Nephron progenitor cell (in vitro differentiated cells): Measurements from ENCODE around the gene FYN.
A peak's percentile ranks its signal among the peaks of the same experiment; 100 is the strongest.

Source experiments
- DNase-seq: peaks from one replicate; pipeline ENCODE4 v3.0.0; 2021
- H3K27ac Mint-ChIP-seq: 2 replicates; pipeline ENCODE4 v1.8.0; 2021; ENCODE audit warnings: mild to moderate bottlenecking, moderate library complexity, mixed read lengths
- H3K27me3 Mint-ChIP-seq: 2 replicates; pipeline ENCODE4 v1.8.0; 2021; ENCODE audit warnings: mild to moderate bottlenecking, low read depth, mixed read lengths; ENCODE audit not compliant: poor library complexity
- H3K36me3 Mint-ChIP-seq: 2 replicates; pipeline ENCODE4 v1.8.0; 2021; ENCODE audit warnings: low read depth, mixed read lengths
- H3K4me1 Mint-ChIP-seq: 2 replicates; pipeline ENCODE4 v1.8.0; 2021; ENCODE audit warnings: mixed read lengths
- H3K4me3 Mint-ChIP-seq: 2 replicates; pipeline ENCODE4 v1.8.0; 2021; ENCODE audit warnings: mild to moderate bottlenecking, moderate library complexity, mixed read lengths
- H3K9me3 Mint-ChIP-seq: 2 replicates; pipeline ENCODE4 v1.8.0; 2021; ENCODE audit warnings: mild to moderate bottlenecking, moderate library complexity, mixed read lengths
- TF ChIP-seq, protein P1 (sequence below): fragments of 200-600 bp; sonication (generic); IDR thresholded peaks from 2 replicates; pipeline ENCODE4 v1.5.0; 2021; ENCODE audit warnings: antibody characterized with exemption

The FYN gene

DNA sequence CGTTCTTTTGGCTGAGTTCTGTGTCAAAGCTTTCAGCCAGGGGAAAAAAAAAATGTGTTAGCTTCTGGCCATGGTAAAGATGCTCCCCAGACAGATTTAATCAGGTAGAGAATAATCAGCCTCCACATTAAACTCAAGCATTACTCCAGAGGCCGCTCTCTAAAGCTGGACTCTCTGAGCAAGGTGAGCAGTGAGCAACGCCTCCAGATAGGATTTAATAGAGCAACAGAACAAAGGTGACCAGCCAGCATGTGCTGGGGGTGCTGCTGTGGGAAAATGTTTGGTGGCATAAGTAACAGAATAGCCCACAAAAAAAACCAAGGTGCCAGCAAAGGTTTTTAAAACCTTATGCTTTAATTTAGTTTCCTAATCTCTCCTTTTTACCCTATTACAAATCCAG lies 164.1 kb downstream of the FYN start:
- TF ChIP-seq, protein P1, sequence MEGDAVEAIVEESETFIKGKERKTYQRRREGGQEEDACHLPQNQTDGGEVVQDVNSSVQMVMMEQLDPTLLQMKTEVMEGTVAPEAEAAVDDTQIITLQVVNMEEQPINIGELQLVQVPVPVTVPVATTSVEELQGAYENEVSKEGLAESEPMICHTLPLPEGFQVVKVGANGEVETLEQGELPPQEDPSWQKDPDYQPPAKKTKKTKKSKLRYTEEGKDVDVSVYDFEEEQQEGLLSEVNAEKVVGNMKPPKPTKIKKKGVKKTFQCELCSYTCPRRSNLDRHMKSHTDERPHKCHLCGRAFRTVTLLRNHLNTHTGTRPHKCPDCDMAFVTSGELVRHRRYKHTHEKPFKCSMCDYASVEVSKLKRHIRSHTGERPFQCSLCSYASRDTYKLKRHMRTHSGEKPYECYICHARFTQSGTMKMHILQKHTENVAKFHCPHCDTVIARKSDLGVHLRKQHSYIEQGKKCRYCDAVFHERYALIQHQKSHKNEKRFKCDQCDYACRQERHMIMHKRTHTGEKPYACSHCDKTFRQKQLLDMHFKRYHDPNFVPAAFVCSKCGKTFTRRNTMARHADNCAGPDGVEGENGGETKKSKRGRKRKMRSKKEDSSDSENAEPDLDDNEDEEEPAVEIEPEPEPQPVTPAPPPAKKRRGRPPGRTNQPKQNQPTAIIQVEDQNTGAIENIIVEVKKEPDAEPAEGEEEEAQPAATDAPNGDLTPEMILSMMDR, result no peak
- no peak for DNase-seq
- H3K4me1 Mint-ChIP-seq, result peaks cover 64% of the 10 kb centered on the region
- H3K27ac Mint-ChIP-seq, result no peak overlapping the region
- H3K9me3 Mint-ChIP-seq, result no peaks in the 10 kb centered on the region
- H3K4me3 Mint-ChIP-seq, result no peak overlapping the region
- peaks cover 19% of the 10 kb centered on the region for H3K36me3 Mint-ChIP-seq
- H3K27me3 Mint-ChIP-seq, result no peaks in the 10 kb centered on the region

DNA sequence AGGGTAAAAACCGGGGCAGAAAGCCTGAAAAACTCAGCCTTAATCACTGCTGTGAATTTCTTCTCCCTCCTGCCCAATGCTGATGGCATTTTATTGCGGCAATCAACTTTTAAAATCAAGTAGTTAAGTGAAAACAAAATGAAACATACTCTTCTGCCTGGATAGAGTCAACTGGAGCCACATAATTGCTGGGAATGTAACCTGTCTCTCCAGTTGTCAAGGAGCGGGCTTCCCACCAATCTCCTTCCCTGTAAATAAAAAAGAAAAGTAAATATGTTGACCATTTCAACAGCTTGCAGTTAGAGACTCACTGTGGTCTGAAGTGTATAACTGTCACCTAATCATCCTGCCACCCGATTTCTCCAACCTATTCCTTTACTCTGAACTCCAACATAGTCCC lies 165.5 kb downstream of the FYN start:
- Mint-ChIP-seq H3K4me3 (no peak overlapping the region), H3K4me1 (peaks cover 50% of the 10 kb centered on the region), H3K27ac (peak overlapping the region; percentile 12), H3K36me3 (peaks cover 24% of the 10 kb centered on the region), H3K9me3 (no peaks in the 10 kb centered on the region), H3K27me3 (no peaks in the 10 kb centered on the region)
- DNase-seq, result no peak
- TF ChIP-seq, protein P1, result no peak

DNA sequence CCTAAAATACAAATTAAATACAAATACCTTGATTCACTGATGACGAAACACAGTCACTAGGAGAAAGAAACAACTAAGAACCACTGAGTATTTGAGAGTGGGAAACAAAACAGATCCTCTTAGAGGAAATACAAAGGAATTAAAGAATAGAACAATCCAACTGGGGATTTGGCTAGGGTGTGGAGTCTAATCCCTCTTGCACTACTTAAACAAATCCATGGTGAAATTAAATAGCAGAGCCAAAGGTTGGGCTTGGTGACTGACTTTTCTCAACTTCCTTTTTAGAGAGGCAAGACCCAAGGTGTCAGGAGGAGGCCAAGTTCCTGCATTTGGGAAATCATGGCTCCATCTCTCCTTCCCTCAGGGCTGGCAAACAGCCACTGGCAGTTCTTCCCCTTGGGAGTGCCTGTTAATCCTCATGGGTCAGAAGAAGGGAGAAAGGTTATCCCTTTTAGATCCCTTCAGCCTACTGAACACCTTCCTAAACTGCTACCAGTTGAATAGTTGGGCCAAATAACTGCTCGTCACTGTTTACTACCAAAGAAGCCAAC lies 166.3 kb downstream of the FYN start:
- Mint-ChIP-seq H3K36me3 (peaks cover 28% of the 10 kb centered on the region), H3K27me3 (no peaks in the 10 kb centered on the region), H3K9me3 (no peaks in the 10 kb centered on the region), H3K27ac (no peak overlapping the region), H3K4me3 (no peak overlapping the region), H3K4me1 (peaks cover 42% of the 10 kb centered on the region)
- no peak for DNase-seq
- TF ChIP-seq, protein P1, result no peak

DNA sequence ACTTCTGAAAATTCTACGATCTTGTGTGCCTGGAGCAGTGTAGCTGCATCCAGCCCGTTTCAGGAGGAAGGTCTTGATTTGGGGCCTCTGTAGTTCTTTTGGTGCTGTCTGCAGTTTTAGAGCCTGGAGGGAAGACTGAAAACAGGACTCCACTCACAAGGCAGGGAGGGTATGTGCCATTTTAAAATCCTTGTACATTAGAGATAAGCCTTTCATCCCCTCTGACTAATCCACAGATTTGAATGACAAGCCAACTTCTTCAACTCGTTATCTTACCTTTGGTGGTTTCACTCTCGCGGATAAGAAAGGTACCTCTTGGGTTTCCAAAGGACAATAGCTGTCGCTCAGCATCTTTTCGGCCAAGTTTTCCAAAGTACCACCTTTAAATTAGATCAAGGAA lies 169.5 kb downstream of the FYN start:
- Mint-ChIP-seq H3K27me3 (peaks cover 3% of the 10 kb centered on the region), H3K9me3 (no peaks in the 10 kb centered on the region), H3K4me1 (peaks cover 31% of the 10 kb centered on the region), H3K36me3 (peaks cover 41% of the 10 kb centered on the region), H3K27ac (no peak overlapping the region), H3K4me3 (no peak overlapping the region)
- TF ChIP-seq, protein P1, result no peak
- DNase-seq, result no peak

DNA sequence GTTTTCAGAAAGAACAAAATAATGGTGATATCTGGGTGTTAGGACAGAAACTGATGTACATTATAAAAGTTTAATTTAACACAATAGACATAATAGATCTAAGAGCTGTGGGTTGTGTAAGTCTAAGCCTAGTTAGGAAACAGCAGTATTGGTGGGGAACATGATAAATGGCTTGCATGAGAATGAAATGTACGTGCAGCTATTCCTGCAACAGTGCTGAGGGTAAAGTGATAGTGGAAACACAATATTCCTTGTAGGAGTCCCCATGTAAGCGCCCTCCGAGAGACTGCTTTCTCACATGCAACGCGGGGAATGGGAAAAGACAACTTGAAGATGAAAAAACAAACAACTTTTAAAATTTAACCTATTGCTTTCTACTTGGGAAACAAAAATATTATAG lies 171.0 kb downstream of the FYN start:
- peaks cover 20% of the 10 kb centered on the region for H3K4me1 Mint-ChIP-seq
- DNase-seq, result no peak
- no peak overlapping the region for H3K4me3 Mint-ChIP-seq
- TF ChIP-seq, protein P1, result no peak
- H3K27me3 Mint-ChIP-seq, result peaks cover 3% of the 10 kb centered on the region
- peak overlapping the region; percentile 89 for H3K27ac Mint-ChIP-seq
- H3K36me3 Mint-ChIP-seq, result peaks cover 41% of the 10 kb centered on the region
- H3K9me3 Mint-ChIP-seq, result no peaks in the 10 kb centered on the region

DNA sequence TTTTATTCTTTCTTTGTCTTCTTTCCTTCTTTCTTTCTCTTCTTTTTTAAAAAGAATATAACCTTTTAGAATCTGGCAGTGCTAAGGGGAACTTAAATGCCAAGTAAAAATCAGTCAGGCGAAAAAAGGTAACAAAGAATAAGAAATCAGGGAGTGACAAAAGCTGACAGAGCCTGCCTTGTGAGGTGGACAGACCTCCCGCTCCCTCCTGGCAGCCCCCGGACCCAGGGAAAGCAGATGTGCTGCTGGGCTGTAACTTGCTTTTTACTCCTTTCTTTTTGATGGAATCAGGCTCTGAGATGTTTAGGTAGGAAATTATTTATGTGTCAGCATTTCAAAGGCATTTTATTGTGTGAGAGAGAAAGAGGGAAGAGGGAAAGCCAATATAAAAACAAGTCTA lies 172.1 kb downstream of the FYN start:
- TF ChIP-seq, protein P1, result no peak
- no peak for DNase-seq
- Mint-ChIP-seq H3K36me3 (peaks cover 40% of the 10 kb centered on the region), H3K27ac (peak overlapping the region; percentile 90), H3K9me3 (no peaks in the 10 kb centered on the region), H3K4me3 (no peak overlapping the region), H3K27me3 (peaks cover 3% of the 10 kb centered on the region), H3K4me1 (peaks cover 17% of the 10 kb centered on the region)
